Medulla oblongata (tissue), 1 donor: ENCODE data around the gene UNC5CL.

ENCODE experiments used
- DNase-seq: peaks from one replicate; pipeline ENCODE4 v3.0.0-alpha.2; 2015; ENCODE audit errors: extremely low spot score

The UNC5CL gene

GRCh38 chr6:41039060-41039998 lies at the start of gene UNC5CL:
Gene UNC5CL, minus strand, starts transcription at chr6:41039221. Its CDS starts 4,147 bp downstream, at chr6:41035074.
- no peak for DNase-seq

DNA sequence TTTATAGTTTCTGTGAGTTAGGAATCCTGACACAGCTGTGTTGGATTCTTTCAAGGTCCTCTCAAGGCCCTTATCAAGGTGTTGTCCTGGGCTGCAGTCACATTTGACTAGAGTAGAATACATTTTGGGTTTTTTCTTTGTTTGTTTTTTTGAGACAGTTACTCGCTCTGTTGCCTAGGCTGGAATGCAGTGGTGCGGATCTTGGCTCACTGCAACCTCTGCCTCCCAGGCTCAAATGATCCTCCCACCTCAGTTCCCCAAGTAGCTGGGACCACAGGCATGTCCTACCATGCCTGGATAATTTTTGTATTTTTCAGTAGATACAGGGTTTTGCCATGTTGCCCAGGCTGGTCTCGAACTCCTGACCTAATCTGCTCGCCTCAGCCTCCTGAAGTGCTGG lies 49.4 kb upstream of the UNC5CL start:
- DNase-seq = no peak

DNA sequence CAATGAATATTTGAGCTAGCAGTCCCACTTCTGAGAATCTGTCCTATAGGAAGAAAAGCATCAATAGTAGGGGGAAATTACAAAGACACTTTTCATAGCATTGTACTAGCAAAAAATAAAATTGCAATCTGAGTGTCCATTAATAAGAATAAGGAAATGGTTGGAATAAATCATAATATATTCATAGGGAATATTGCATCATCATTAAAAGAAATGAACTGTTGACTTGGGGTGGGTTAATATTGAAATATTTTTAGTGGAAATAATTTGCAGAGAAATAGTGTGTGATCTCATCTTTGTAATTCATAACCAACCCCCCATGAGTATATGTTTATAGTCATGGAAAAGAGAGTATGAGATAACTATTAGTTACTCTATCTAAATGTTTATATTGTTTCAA lies 46.2 kb upstream of the UNC5CL start:
- no peak for DNase-seq

- no peak for DNase-seq
These were observed 44.1 kb upstream of the UNC5CL start for GRCh38 chr6:41083072-41083471.

DNA sequence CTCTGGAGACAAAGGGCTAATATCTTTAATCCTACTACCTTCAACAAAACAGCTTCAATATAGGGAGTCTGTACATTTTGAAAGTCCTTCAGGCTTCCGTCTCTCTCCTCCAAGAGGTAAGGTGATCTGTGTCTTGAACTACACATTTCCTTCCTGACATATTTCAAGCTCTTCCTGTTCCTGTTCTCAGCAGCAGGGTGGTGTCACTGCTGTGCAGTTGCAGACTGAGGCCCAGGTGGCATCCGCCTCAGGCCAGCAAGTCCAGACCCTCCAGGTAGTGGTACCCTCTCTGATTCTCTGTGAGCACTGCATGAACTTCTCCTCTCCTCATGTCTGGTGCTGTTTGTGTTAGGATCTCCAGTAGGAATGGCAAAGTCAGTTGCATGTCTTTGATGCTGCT lies 41.6 kb upstream of the UNC5CL start:
- DNase-seq = no peak

GRCh38 chr6:41079080-41079479 lies 40.1 kb upstream of the UNC5CL start:
- no peak for DNase-seq

GRCh38 chr6:41078101-41078500 lies 39.1 kb upstream of the UNC5CL start:
- no peak for DNase-seq

DNA sequence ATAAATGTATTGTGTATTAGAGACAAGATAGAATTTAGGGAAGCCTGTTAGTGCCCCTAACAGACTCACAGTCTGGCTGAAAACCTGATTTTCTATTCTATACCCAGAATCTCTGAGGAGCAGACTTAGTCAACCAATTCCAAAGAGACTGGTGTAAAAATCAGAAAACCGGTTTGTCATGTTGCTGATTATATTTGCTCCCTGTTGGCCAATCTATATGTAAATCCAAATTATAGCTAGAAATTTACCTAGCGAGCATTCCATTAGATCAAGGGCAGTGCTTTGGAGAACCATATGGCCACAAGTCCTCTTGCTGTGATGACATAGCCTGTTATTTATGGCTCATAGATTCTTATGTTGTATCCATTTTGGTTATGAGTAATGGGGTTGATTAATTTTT lies 38.5 kb upstream of the UNC5CL start:
- no peak for DNase-seq

- DNase-seq = no peak
These were observed 36.9 kb upstream of the UNC5CL start for GRCh38 chr6:41075651-41076626.

DNA sequence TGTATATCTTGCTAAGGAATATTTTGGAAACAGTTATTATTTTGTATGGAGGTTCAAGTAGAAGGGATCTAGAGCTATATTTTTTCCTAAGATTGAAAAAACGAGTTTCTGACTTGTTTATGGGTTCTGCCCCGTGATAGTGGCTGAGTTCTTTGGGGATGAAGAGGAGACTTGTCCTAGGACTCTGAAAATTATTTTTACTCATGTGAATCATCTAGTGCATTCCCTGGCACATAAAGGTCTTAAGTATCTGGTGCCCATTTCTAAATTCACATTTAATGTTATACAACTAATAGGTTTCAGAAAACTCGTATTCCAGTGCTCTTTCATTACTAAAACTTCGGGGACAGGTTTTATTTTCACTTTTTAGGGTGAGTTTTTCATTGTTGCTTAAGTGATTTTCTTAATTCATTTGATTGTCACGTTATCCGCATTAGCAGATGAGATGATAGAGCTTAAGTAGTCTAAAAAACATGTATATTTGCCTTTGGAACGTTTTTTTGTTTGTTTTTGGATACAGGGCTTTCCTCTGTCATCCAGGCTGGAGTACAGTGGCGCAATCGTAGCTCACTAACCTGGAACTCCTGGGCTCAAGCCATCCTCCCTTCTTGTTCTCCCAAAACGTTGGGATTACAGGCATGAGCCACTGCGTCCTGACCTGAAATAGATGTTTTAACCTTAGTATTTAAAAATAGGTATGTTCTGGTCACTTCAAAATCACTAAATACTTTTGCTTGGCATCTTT lies 35.8 kb upstream of the UNC5CL start:
- DNase-seq = no peak

- no peak for DNase-seq
These were observed 35.1 kb upstream of the UNC5CL start for GRCh38 chr6:41073968-41074691.

DNA sequence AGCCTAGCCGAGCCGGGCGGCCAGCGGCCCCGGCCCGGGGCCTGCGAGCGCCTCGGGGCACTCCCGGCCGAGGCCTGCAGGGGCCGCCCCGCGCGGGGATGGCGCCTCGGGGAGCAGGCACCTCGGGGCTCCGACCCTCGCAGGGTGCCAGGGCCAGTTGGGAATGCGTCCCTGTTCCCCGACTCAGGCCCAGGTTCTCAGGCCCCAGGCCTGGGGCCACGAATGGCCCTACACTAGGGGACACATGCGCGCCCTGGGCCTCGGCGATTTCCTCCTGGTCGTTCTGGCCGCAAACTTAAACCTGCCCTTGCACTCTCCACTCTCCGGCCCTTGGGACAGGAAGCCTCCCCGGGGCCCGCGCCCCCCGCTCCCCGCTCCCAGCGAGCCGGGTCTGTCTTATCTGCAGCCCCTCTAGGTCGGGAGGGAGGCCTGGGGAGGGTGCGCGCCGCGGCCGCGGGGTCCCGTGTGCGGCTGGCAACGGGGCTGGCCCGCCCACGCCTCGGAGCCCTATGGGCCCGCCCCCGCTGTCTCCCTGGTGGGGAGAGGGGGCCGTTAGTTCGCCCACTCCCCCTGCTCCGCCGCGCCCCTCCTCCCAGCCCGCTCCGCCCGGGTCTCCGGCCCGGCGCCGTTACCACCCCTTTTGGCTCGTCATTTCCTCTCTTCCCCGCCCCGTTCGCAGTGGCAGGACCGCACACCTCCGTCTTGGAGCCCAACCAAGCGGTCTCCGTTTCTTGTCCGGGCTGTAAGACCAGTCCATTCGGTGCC lies 34.4 kb upstream of the UNC5CL start:
- peak; percentile 80 for DNase-seq

DNA sequence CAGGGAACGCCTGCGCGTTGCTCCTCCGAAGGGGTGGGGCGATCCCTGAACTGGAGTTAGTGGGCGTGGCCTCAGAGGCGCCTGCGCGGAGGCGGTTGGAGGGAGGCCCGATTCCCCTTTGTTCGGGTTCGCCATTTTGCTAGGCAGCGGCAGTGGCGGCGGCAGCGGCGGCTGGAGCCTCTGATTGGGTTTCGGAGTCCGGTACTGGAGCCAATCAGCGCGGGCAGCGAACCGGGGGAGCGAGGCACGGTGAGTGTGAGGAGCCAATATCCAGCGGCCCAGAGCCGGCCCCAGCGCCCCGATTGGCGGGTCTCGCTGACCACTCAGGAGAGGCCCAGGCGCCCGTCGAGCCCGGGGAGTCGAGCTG lies 33.8 kb upstream of the UNC5CL start, which contains the start of gene NFYA:
NFYA (plus strand) TSS at position 139 of the 367 bp plus-strand sequence. CDS start 6,116 bp downstream, outside the sequence.
- no peak for DNase-seq

- peak; percentile 99 for DNase-seq
These were observed 33.2 kb upstream of the UNC5CL start, which contains the start of gene OARD1 for GRCh38 chr6:41071923-41072835. Gene OARD1, minus strand, starts transcription at chr6:41072356. Its CDS starts 722 bp downstream, at chr6:41071634.

DNA sequence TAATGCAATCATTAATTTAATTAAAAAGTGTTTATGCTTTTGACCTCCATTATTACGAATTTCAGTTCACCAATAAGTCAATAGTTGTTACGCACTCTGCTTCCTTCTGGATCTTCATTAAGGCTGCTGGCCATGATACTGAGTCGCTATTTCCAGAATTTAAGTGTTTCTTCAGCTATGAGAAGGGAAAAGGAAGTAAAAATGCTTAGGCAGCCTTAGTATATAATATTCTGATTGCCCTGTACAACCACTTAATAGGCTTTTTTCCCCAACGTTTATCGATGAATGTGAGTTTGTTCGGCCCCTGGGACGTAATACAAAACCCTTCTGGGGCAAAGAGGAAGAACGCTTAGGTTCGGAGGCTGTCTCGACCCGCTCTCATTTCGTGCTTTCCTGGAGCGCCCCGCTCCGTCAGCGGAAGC lies 32.5 kb upstream of the UNC5CL start:
- no peak for DNase-seq

DNA sequence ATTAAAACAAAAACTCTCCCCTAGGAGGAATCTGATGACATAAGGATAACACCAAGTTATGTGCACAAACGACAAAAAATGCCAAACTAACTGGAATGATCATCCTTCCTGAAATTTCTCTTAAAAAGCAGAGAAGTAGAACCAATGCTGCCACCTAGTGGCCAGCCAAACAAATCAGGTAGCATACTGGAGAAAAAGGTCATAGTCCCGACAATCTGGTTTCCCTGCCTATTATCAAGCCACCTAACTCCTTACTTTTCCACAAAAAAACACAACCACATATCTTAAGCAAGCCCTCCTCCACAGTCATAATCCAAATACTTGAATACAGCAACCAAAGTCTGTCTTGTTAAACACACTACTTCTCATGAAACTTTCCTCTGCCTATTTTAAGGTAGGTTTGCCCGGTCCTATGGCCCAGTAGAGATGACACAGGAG lies 27.9 kb upstream of the UNC5CL start:
- peak; percentile 89 for DNase-seq

GRCh38 chr6:41065550-41066026 lies 26.6 kb upstream of the UNC5CL start:
- no peak for DNase-seq

DNA sequence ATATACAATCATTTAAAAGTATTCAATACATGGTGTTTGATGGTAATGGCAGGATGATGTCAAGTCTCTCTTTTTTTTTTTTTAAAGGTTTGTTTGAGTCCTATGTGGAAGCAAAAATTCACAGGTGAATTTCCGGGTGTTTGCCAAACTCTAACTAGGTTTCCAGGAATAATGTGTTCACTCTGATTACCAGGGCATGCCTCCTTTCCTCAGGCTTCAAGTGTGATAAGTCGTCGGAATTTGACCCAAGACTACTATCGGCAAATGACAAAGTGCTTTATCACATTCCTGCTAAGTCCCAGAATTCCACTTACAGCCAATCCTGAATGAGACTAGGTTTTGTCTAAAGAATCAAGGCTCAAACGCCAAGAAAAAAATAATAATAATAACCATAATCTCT lies 25.8 kb upstream of the UNC5CL start:
- no peak for DNase-seq

DNA sequence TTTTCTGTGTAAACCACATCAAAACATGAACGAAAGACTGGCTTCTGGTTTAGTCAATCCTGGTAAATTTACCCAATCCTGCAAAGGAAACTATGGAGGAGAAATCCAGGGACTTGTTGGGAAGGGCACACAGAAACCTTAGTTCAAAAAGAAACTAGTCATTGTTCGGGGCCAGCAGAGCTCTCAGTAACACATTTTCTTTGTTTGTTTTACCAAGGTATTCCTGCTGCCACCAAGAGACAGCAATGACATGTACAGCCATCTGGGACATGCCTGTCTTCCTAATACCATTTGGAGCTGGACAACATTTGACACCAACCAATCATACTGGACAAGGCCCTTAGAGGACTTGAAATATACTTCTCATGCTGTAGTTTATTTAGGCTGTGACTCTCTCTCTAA lies 24.9 kb upstream of the UNC5CL start:
- DNase-seq = peak; percentile 33
